CD4-positive, alpha-beta memory T cell (primary cell): Measurements from ENCODE around the gene PELO. TPM values are rescaled to one million over a fixed set of nuclear protein-coding genes. Genes with fewer than 3 reads are reported as not detected.

Source experiments
- CTCF ChIA-PET: fragments of 350-600 bp; sonication (Branson Sonifier 250); formaldehyde crosslinking; loops from one replicate; lab custom pipeline; 2021; ENCODE audit warnings: inconsistent platforms; ENCODE audit not compliant: partially characterized antibody; lab: Charles Lee
- POLR2A ChIA-PET: fragments of 350-600 bp; sonication (Branson Sonifier 250); formaldehyde crosslinking; loops from one replicate; lab custom pipeline; 2021; ENCODE audit not compliant: partially characterized antibody; lab: Charles Lee
- DNase-seq, 5 donors: peaks; one replicate each; pipeline versions ENCODE4 v3.0.0 to v3.0.0-alpha.2; 2020 to 2022; ENCODE audit warnings: mixed read lengths in 1 of 5
- H3K27ac ChIP-seq: one replicate; pipeline ENCODE4 v1.7.0; 2013; ENCODE audit warnings: low read depth, low read length
- H3K27me3 ChIP-seq: 2 replicates; pipeline ENCODE4 v1.7.0; 2013; ENCODE audit warnings: mild to moderate bottlenecking, low read length, moderate library complexity; ENCODE audit not compliant: insufficient read depth
- H3K36me3 ChIP-seq: 2 replicates; pipeline ENCODE4 v1.7.0; 2013; ENCODE audit warnings: mild to moderate bottlenecking, low read length, moderate library complexity; ENCODE audit not compliant: insufficient read depth
- H3K4me1 ChIP-seq: 2 replicates; pipeline ENCODE4 v1.7.0; 2013; ENCODE audit warnings: mild to moderate bottlenecking, low read length, moderate library complexity; ENCODE audit not compliant: insufficient read depth
- H3K4me3 ChIP-seq, 2 donors: one replicate each; pipeline ENCODE4 v1.7.0; 2013; ENCODE audit warnings: low read length in 2 of 2, mild to moderate bottlenecking in 1 of 2
- H3K9me3 ChIP-seq, 2 donors: one replicate each; pipeline ENCODE4 v1.7.0; 2013; ENCODE audit warnings: low read length in 2 of 2, control low read depth in 1 of 2; ENCODE audit not compliant: control insufficient read depth in 1 of 2
- H3K27ac Mint-ChIP-seq, 7 donors: one replicate each; pipeline ENCODE4 v1.8.0; 2020 to 2021; ENCODE audit warnings: mixed read lengths in 7 of 7, mild to moderate bottlenecking in 6 of 7, inconsistent platforms in 3 of 7, moderate library complexity in 3 of 7
- H3K27me3 Mint-ChIP-seq, 2 donors: one replicate each; pipeline ENCODE4 v1.8.0; 2020 to 2021; ENCODE audit warnings: mixed read lengths in 2 of 2
- H3K36me3 Mint-ChIP-seq, 2 donors: one replicate each; pipeline ENCODE4 v1.8.0; 2020 to 2021; ENCODE audit warnings: mixed read lengths in 2 of 2, inconsistent platforms in 1 of 2, mild to moderate bottlenecking in 1 of 2
- H3K4me1 Mint-ChIP-seq, 4 donors: one replicate each; pipeline ENCODE4 v1.8.0; 2020 to 2021; ENCODE audit warnings: mixed read lengths in 4 of 4, mild to moderate bottlenecking in 1 of 4
- H3K4me3 Mint-ChIP-seq, 8 donors: one replicate each; pipeline ENCODE4 v1.8.0; 2020 to 2021; ENCODE audit warnings: mixed read lengths in 8 of 8, mild to moderate bottlenecking in 7 of 8, moderate library complexity in 6 of 8, inconsistent platforms in 3 of 8
- H3K9me3 Mint-ChIP-seq, 8 donors: one replicate each; pipeline ENCODE4 v1.8.0; 2020 to 2021; ENCODE audit warnings: mixed read lengths in 8 of 8, mild to moderate bottlenecking in 5 of 8, inconsistent platforms in 3 of 8, moderate library complexity in 1 of 8
- intact Hi-C: fragments of 100-400 bp; cut with micrococcal nuclease; formaldehyde crosslinking; loops from one replicate; pipeline ENCODE4 v1.15.1; 2023
- polyA plus RNA-seq, 2 donors: library from polyadenylated mRNA; unstranded; fragments of 300-500 nt; fragmentation: Illumina TruSeq; gene quantifications; one replicate each; pipeline ENCODE4 v1.2.3, GENCODE V29; 2021
- total RNA-seq, 2 experiments: library from RNA; stranded (reverse); gene quantifications; one replicate each; pipeline ENCODE4 v1.2.3, GENCODE V29; 2021

PELO gene
- total and polyA plus RNA-seq, 4 experiments from 2014 or later: 5.7 to 12.4 (median 10.1) TPM

DNA sequence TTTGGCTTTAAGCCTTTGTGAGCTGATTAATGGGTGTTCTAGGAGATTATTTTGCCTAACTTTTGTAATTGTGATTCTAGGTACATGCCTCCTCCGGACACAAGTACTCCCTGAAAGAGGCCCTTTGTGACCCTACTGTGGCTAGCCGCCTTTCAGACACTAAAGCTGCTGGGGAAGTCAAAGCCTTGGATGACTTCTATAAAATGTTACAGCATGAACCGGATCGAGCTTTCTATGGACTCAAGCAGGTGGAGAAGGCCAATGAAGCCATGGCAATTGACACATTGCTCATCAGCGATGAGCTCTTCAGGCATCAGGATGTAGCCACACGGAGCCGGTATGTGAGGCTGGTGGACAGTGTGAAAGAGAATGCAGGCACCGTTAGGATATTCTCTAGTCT, 13.6 kb downstream of the PELO start:
- ChIA-PET POLR2A (interaction anchor here (0.7 to 3.9 kb wide), 3 partner anchors 13 to 1510 kb away, joined by 3 to 36 read pairs (median 27); partner anchors contain the start of genes ITGA1 and PELO), CTCF (interaction anchor here (0.9 to 4.0 kb wide), 5 partner anchors 11 to 114 kb away, joined by 3 to 35 read pairs (median 5); partner anchors contain the start of genes ITGA1 and PELO)
- Mint-ChIP-seq H3K9me3 (peaks cover 0 to 2% (median 0%) of the 10 kb centered on the region in 8 donors), H3K4me1 (peaks cover 41 to 67% (median 53%) of the 10 kb centered on the region in 4 donors), H3K36me3 (peaks cover 13 to 38% of the 10 kb centered on the region in 2 donors), H3K27me3 (no peaks in the 10 kb centered on the region), H3K27ac (peak overlapping the region; percentile 61 to 98 (median 93)), H3K4me3 (peak overlapping the region; percentile 93 to 99 (median 98))
- Histone ChIP-seq H3K9me3 (no peaks in the 10 kb centered on the region), H3K27ac (peak overlapping the region; percentile 72), H3K4me1 (peaks cover 49% of the 10 kb centered on the region), H3K27me3 (no peaks in the 10 kb centered on the region), H3K36me3 (no peaks in the 10 kb centered on the region), H3K4me3 (peak overlapping the region; percentile 22 to 98)
- intact Hi-C loops: loop anchor here (5.0 kb wide), 1 partner anchor 116 kb away; no protein-coding TSS in a partner anchor
- no peak for DNase-seq

GRCh38 chr5:52802272-52802973, 14.7 kb downstream of the PELO start:
- peaks cover 13 to 38% of the 10 kb centered on the region in 2 donors for H3K36me3 Mint-ChIP-seq
- Histone ChIP-seq H3K9me3 (no peaks in the 10 kb centered on the region), H3K36me3 (no peaks in the 10 kb centered on the region), H3K27me3 (no peaks in the 10 kb centered on the region), H3K27ac (no peak overlapping the region), H3K4me3 (no peak overlapping the region), H3K4me1 (peaks cover 49% of the 10 kb centered on the region)
- H3K9me3 Mint-ChIP-seq: peaks cover 0 to 2% (median 0%) of the 10 kb centered on the region in 8 donors
- H3K27me3 Mint-ChIP-seq: no peaks in the 10 kb centered on the region
- H3K27ac Mint-ChIP-seq: peak overlapping the region in 1 of 7 donors; percentile 90
- peak overlapping the region in 7 of 8 donors; percentile 2 to 99 (median 43) for H3K4me3 Mint-ChIP-seq
- CTCF ChIA-PET: interaction anchor here (1.3 kb wide), 1 partner anchor 10 kb away, joined by 3 read pairs; no protein-coding TSS in a partner anchor
- intact Hi-C loops: loop anchor here (5.0 kb wide), 1 partner anchor 115 kb away; no protein-coding TSS in a partner anchor
- H3K4me1 Mint-ChIP-seq: peaks cover 39 to 66% (median 54%) of the 10 kb centered on the region in 4 donors
- DNase-seq: no peak
- POLR2A ChIA-PET: no interaction called here

DNA sequence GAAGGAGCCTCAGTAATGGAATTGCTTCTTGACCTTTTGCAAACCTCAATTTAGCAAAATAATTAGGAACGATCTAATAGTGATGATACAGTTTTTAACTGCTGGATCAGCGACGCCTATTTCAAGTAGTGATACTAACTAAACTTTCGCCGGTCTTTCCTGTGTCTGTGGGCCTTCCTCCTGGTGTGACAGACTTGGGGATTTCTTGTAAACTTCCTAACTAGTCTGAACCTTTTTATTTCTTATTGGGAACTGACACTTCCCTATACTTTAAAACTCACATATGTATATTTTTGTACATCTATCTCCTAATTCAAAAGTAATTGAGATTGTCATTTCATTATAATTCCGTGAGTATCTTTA, 15.2 kb downstream of the PELO start:
- Histone ChIP-seq H3K9me3 (no peaks in the 10 kb centered on the region), H3K4me1 (peaks cover 49% of the 10 kb centered on the region), H3K27ac (no peak overlapping the region), H3K36me3 (no peaks in the 10 kb centered on the region), H3K27me3 (no peaks in the 10 kb centered on the region), H3K4me3 (no peak overlapping the region)
- H3K9me3 Mint-ChIP-seq: peaks cover 0 to 2% (median 0%) of the 10 kb centered on the region in 8 donors
- ChIA-PET POLR2A (no interaction called here), CTCF (no interaction called here)
- peaks cover 40 to 64% (median 51%) of the 10 kb centered on the region in 4 donors for H3K4me1 Mint-ChIP-seq
- H3K4me3 Mint-ChIP-seq: peak overlapping the region in 7 of 8 donors; percentile 1 to 65 (median 36)
- intact Hi-C loops: loop anchor here (5.0 kb wide), 1 partner anchor 114 kb away; no protein-coding TSS in a partner anchor
- no peak for DNase-seq
- no peaks in the 10 kb centered on the region for H3K27me3 Mint-ChIP-seq
- H3K27ac Mint-ChIP-seq: peak overlapping the region in 1 of 7 donors; percentile 77
- peaks cover 13 to 38% of the 10 kb centered on the region in 2 donors for H3K36me3 Mint-ChIP-seq

DNA sequence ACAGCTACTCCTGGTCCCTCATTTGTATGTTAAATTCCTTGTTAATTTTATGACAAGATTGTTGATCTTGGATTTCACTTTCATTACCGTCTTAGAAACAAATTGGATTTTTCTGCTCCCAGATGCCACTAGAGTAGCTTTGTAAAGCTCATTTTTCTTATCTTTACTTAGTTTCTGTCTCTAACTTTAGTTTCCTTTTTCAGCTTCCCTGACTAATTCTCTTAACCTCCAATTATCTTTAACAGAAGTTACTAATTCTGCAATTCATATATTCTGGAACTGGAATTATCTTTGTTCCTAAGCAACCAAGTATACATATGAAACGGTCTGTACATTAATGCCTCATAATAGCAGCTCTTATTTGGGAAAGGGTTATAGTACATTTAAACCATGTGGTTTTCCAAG, 16.7 kb downstream of the PELO start:
- no peaks in the 10 kb centered on the region for H3K9me3 ChIP-seq
- ChIA-PET CTCF (interaction anchor here (1.1 to 1.4 kb wide), 2 partner anchors 18 to 111 kb away, joined by 4 to 5 read pairs; no protein-coding TSS in a partner anchor), POLR2A (no interaction called here)
- Mint-ChIP-seq H3K4me3 (peak overlapping the region in 3 of 8 donors; percentile 0 to 55 (median 18)), H3K27me3 (no peaks in the 10 kb centered on the region), H3K4me1 (peaks cover 31 to 50% (median 40%) of the 10 kb centered on the region in 4 donors), H3K36me3 (peaks cover 13 to 36% of the 10 kb centered on the region in 2 donors), H3K9me3 (peaks cover 0 to 2% (median 0%) of the 10 kb centered on the region in 8 donors), H3K27ac (peak overlapping the region in 4 of 7 donors; percentile 17 to 54 (median 30))
- no peaks in the 10 kb centered on the region for H3K27me3 ChIP-seq
- no peaks in the 10 kb centered on the region for H3K36me3 ChIP-seq
- H3K4me1 ChIP-seq: peaks cover 37% of the 10 kb centered on the region
- no peak overlapping the region for H3K27ac ChIP-seq
- H3K4me3 ChIP-seq: no peak overlapping the region
- intact Hi-C loops: loop anchor here (5.0 kb wide), 1 partner anchor 113 kb away; no protein-coding TSS in a partner anchor
- DNase-seq: no peak

DNA sequence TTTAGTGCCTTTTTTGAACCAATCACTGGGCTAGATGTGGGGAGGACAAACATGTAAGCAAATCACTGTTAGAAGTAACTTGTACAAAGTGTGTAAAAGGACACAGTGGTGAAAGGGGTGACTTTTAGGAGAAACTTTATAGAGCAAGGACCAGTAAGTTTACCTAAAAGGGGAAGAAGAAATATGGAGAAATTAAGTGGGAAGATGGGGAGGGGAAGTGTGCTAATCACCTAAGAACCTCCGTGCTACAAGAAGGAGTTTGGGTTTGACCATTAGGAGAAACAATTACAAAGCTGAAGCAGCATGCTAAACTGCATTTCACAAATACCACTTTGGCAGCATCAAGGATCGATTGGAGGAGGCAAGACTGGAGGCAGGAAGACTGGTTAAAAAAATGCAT, 17.3 kb downstream of the PELO start:
- ChIA-PET CTCF (interaction anchor here (1.1 to 1.4 kb wide), 2 partner anchors 18 to 112 kb away, joined by 4 to 5 read pairs; no protein-coding TSS in a partner anchor), POLR2A (no interaction called here)
- H3K36me3 Mint-ChIP-seq: peaks cover 13 to 30% of the 10 kb centered on the region in 2 donors
- H3K4me3 Mint-ChIP-seq: no peak overlapping the region
- Histone ChIP-seq H3K27me3 (no peaks in the 10 kb centered on the region), H3K4me3 (no peak overlapping the region), H3K27ac (no peak overlapping the region), H3K9me3 (no peaks in the 10 kb centered on the region), H3K4me1 (peaks cover 37% of the 10 kb centered on the region), H3K36me3 (no peaks in the 10 kb centered on the region)
- intact Hi-C loops: loop anchor here (5.0 kb wide), 1 partner anchor 112 kb away; no protein-coding TSS in a partner anchor
- peaks cover 31 to 45% (median 36%) of the 10 kb centered on the region in 4 donors for H3K4me1 Mint-ChIP-seq
- DNase-seq: no peak
- H3K27me3 Mint-ChIP-seq: no peaks in the 10 kb centered on the region
- peaks cover 0 to under 1% (median 0%) of the 10 kb centered on the region in 8 donors for H3K9me3 Mint-ChIP-seq
- H3K27ac Mint-ChIP-seq: peak overlapping the region in 1 of 7 donors; percentile 41

GRCh38 chr5:52805615-52806014, 17.9 kb downstream of the PELO start:
- intact Hi-C loops: no loop called here
- Mint-ChIP-seq H3K27me3 (no peaks in the 10 kb centered on the region), H3K4me3 (no peak overlapping the region), H3K27ac (no peak overlapping the region), H3K36me3 (peaks cover 13 to 24% of the 10 kb centered on the region in 2 donors), H3K9me3 (no peaks in the 10 kb centered on the region), H3K4me1 (peaks cover 30 to 38% (median 32%) of the 10 kb centered on the region in 4 donors)
- Histone ChIP-seq H3K36me3 (no peaks in the 10 kb centered on the region), H3K27ac (no peak overlapping the region), H3K9me3 (no peaks in the 10 kb centered on the region), H3K27me3 (no peaks in the 10 kb centered on the region), H3K4me1 (peaks cover 35% of the 10 kb centered on the region), H3K4me3 (no peak overlapping the region)
- ChIA-PET POLR2A (no interaction called here), CTCF (no interaction called here)
- no peak for DNase-seq

DNA sequence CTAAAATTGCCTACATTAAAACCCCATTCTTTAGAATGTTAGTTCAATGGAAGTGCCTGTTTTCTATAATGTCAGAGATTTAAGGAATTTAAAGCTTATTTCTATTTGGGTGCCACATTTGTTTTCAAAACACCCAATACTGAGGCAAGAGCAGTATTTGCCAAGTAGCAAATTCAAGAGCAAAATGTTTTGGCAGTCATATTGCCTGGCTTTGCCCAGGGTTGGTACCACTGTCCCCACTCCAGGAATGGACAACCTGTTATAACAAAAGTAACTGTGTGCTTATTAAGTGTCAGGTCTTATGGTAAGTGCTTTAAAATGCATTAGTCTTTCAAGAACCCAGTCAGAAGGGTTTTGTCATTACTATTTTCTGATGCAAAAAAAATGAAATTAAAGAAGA, 19.3 kb downstream of the PELO start:
- Histone ChIP-seq H3K36me3 (no peaks in the 10 kb centered on the region), H3K27me3 (no peaks in the 10 kb centered on the region), H3K4me1 (peaks cover 20% of the 10 kb centered on the region), H3K27ac (no peak overlapping the region), H3K4me3 (no peak overlapping the region), H3K9me3 (no peaks in the 10 kb centered on the region)
- Mint-ChIP-seq H3K27me3 (no peaks in the 10 kb centered on the region), H3K36me3 (peaks cover 13 to 14% of the 10 kb centered on the region in 2 donors), H3K4me3 (no peak overlapping the region), H3K4me1 (peaks cover 18 to 26% (median 19%) of the 10 kb centered on the region in 4 donors), H3K9me3 (no peaks in the 10 kb centered on the region), H3K27ac (no peak overlapping the region)
- POLR2A ChIA-PET: no interaction called here
- no peak for DNase-seq
- CTCF ChIA-PET: no interaction called here
- intact Hi-C loops: no loop called here
